GM12878 (cell line): ENCODE data around the gene FOS. TPM values are rescaled to one million over a fixed set of nuclear protein-coding genes. Genes with fewer than 3 reads are reported as not detected.

Experiments used
- BMI1 ChIP-seq: fragments of 450-650 bp; IDR thresholded peaks from 2 replicates; pipeline ENCODE4 v1.6.1; 2016; ENCODE audit warnings: mild to moderate bottlenecking, moderate library complexity, borderline replicate concordance
- GABPA ChIP-seq: IDR thresholded peaks from 2 replicates; pipeline ENCODE4 v1.6.1; 2014; ENCODE audit warnings: antibody characterized with exemption, low read depth, mild to moderate bottlenecking, inconsistent platforms
- JUND ChIP-seq: IDR thresholded peaks from 2 replicates; pipeline ENCODE4 v1.6.1; 2012; ENCODE audit warnings: low read depth, mild to moderate bottlenecking, low read length, improper control_type of control experiment, moderate library complexity
- KAT2A ChIP-seq: conservative IDR thresholded peaks from 2 replicates; pipeline ENCODE4 v1.6.1; 2011; ENCODE audit warnings: low read depth, low read length; ENCODE audit not compliant: control insufficient read depth
- MEF2B ChIP-seq: fragments of 450-650 bp; IDR thresholded peaks from 2 replicates; pipeline ENCODE4 v1.6.1; 2018; ENCODE audit warnings: mild to moderate bottlenecking, moderate library complexity; ENCODE audit not compliant: partially characterized antibody, poor library complexity, severe bottlenecking
- MTA2 ChIP-seq: fragments of 450-650 bp; IDR thresholded peaks from 2 replicates; pipeline ENCODE4 v1.6.1; 2016; ENCODE audit warnings: low read depth, mild to moderate bottlenecking, moderate library complexity
- POU2F2 ChIP-seq: IDR thresholded peaks from 3 replicates; pipeline ENCODE4 v1.6.1; 2011; ENCODE audit warnings: low read depth, mild to moderate bottlenecking, low read length, borderline replicate concordance
- SRF ChIP-seq, 2 experiments: IDR thresholded peaks; 2 replicates each; pipeline ENCODE4 v1.6.1; 2011; ENCODE audit warnings: low read depth in 2 of 2, low read length in 2 of 2, mild to moderate bottlenecking in 1 of 2, moderate library complexity in 1 of 2
- YBX1 ChIP-seq: fragments of 450-650 bp; IDR thresholded peaks from 2 replicates; pipeline ENCODE4 v1.6.1; 2016; ENCODE audit warnings: antibody characterized with exemption
- polyA plus RNA-seq, 11 experiments: library from polyadenylated mRNA; depleted of rRNA in 4 of 11; unstranded in 6 of 11; stranded (reverse) in 5 of 11; fragments of >200 nt; fragmentation: Nextera tagmentation in 4 of 11; fragmentation: Illumina TruSeq in 1 of 11; extraction: Ambion mirVana in 4 of 11; extraction: Trizol in 1 of 11; gene quantifications; 1 replicate in 1 of 11; 2 replicates in 10 of 11; pipeline versions ENCODE4 v1.2.1 to v1.2.3, GENCODE V29; 2011 to 2016; ENCODE audit warnings: inconsistent platforms in 2 of 11, missing spikeins in 2 of 11, low read depth in 1 of 11
- total RNA-seq, 4 experiments: library from RNA; depleted of rRNA in 3 of 4; stranded (reverse); fragments of >200 nt in 3 of 4; fragmentation: Illumina TruSeq in 1 of 4; extraction: Trizol in 1 of 4; gene quantifications; 2 replicates each; pipeline versions ENCODE4 v1.2.1 to v1.2.3, GENCODE V29; 2013 to 2021
- TF ChIP-seq, protein P1 (sequence below): IDR thresholded peaks from 2 replicates; pipeline ENCODE4 v1.6.1; 2011; ENCODE audit warnings: low read depth, low read length, improper control_type of control experiment, borderline replicate concordance
- TF ChIP-seq, protein P2 (sequence below): fragments of 450-650 bp; IDR thresholded peaks from 2 replicates; pipeline ENCODE4 v1.6.1; 2016; ENCODE audit warnings: mild to moderate bottlenecking, moderate library complexity, borderline replicate concordance
- TF ChIP-seq, protein P3 (sequence below): fragments of 450-650 bp; IDR thresholded peaks from 2 replicates; pipeline ENCODE4 v1.6.1; 2017; ENCODE audit warnings: low read depth, mild to moderate bottlenecking, moderate library complexity
- TF ChIP-seq, protein P4 (sequence below): fragments of 150-350 bp; IDR thresholded peaks from 2 replicates; pipeline ENCODE4 v1.6.1; 2016; ENCODE audit warnings: low read depth, low read length
- TF ChIP-seq, protein P5 (sequence below): fragments of 450-650 bp; IDR thresholded peaks from 2 replicates; pipeline ENCODE4 v1.6.1; 2017; ENCODE audit warnings: mild to moderate bottlenecking, moderate library complexity

The FOS gene
- total and polyA plus RNA-seq, 10 of the 15 experiments (the other 5 are each of a cell fraction or from before 2014, with no cell fraction given), result 0.02 to 0.95 (median 0.38) TPM

DNA sequence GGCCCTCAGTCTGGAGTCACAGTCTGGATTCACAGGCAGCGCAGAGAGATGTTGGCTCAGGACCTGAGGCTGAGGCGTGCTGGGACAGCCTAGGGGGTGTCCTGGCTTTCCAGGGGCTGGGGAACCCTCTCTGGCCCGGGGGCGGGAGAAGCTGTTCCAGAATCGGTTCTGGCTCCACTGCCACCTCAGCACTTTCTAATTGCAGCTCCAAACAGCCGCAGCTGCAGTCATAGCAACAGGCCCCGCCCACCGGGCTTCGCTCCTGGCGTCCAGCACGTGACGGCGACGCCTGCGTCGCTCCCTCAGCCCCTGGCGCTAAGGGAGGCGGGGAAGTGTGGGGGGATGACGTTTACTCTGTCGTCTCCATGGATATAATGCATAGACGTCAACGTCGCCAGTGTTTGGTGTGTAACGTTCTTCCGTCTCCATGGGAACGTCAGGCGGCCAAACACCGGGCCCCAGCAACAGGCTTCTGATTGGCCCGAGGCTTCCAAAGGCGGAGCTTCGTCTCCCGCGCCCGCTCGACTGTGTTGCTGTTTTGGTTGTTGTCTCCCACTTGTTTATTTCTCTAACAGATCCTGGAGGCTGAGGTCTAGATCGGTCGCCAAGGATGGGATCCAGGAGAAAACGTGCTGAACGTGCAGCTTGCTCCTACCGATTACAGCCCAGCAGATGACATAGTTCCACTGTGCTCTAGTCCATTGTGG is 19.7 kb upstream of the FOS start (continued):
- TF ChIP-seq, protein P1, sequence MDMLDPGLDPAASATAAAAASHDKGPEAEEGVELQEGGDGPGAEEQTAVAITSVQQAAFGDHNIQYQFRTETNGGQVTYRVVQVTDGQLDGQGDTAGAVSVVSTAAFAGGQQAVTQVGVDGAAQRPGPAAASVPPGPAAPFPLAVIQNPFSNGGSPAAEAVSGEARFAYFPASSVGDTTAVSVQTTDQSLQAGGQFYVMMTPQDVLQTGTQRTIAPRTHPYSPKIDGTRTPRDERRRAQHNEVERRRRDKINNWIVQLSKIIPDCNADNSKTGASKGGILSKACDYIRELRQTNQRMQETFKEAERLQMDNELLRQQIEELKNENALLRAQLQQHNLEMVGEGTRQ, result peak; percentile 93
- TF ChIP-seq POU2F2, result peak; percentile 81; the same call in 1 of the 3 replicates
- TF ChIP-seq, protein P2, sequence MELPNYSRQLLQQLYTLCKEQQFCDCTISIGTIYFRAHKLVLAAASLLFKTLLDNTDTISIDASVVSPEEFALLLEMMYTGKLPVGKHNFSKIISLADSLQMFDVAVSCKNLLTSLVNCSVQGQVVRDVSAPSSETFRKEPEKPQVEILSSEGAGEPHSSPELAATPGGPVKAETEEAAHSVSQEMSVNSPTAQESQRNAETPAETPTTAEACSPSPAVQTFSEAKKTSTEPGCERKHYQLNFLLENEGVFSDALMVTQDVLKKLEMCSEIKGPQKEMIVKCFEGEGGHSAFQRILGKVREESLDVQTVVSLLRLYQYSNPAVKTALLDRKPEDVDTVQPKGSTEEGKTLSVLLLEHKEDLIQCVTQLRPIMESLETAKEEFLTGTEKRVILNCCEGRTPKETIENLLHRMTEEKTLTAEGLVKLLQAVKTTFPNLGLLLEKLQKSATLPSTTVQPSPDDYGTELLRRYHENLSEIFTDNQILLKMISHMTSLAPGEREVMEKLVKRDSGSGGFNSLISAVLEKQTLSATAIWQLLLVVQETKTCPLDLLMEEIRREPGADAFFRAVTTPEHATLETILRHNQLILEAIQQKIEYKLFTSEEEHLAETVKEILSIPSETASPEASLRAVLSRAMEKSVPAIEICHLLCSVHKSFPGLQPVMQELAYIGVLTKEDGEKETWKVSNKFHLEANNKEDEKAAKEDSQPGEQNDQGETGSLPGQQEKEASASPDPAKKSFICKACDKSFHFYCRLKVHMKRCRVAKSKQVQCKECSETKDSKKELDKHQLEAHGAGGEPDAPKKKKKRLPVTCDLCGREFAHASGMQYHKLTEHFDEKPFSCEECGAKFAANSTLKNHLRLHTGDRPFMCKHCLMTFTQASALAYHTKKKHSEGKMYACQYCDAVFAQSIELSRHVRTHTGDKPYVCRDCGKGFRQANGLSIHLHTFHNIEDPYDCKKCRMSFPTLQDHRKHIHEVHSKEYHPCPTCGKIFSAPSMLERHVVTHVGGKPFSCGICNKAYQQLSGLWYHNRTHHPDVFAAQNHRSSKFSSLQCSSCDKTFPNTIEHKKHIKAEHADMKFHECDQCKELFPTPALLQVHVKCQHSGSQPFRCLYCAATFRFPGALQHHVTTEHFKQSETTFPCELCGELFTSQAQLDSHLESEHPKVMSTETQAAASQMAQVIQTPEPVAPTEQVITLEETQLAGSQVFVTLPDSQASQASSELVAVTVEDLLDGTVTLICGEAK, result peak; percentile 37; the same call in 1 of the 2 replicates
- no peak for TF ChIP-seq GABPA
- TF ChIP-seq, protein P3, sequence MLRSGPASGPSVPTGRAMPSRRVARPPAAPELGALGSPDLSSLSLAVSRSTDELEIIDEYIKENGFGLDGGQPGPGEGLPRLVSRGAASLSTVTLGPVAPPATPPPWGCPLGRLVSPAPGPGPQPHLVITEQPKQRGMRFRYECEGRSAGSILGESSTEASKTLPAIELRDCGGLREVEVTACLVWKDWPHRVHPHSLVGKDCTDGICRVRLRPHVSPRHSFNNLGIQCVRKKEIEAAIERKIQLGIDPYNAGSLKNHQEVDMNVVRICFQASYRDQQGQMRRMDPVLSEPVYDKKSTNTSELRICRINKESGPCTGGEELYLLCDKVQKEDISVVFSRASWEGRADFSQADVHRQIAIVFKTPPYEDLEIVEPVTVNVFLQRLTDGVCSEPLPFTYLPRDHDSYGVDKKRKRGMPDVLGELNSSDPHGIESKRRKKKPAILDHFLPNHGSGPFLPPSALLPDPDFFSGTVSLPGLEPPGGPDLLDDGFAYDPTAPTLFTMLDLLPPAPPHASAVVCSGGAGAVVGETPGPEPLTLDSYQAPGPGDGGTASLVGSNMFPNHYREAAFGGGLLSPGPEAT, result 0 out of 2 replicates have a peak, but pooled peaks have one; percentile 19
- TF ChIP-seq, protein P4, sequence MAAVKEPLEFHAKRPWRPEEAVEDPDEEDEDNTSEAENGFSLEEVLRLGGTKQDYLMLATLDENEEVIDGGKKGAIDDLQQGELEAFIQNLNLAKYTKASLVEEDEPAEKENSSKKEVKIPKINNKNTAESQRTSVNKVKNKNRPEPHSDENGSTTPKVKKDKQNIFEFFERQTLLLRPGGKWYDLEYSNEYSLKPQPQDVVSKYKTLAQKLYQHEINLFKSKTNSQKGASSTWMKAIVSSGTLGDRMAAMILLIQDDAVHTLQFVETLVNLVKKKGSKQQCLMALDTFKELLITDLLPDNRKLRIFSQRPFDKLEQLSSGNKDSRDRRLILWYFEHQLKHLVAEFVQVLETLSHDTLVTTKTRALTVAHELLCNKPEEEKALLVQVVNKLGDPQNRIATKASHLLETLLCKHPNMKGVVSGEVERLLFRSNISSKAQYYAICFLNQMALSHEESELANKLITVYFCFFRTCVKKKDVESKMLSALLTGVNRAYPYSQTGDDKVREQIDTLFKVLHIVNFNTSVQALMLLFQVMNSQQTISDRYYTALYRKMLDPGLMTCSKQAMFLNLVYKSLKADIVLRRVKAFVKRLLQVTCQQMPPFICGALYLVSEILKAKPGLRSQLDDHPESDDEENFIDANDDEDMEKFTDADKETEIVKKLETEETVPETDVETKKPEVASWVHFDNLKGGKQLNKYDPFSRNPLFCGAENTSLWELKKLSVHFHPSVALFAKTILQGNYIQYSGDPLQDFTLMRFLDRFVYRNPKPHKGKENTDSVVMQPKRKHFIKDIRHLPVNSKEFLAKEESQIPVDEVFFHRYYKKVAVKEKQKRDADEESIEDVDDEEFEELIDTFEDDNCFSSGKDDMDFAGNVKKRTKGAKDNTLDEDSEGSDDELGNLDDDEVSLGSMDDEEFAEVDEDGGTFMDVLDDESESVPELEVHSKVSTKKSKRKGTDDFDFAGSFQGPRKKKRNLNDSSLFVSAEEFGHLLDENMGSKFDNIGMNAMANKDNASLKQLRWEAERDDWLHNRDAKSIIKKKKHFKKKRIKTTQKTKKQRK, result no peak
- peak; percentile 98 for TF ChIP-seq BMI1
- no peak for TF ChIP-seq MTA2
- no peak for TF ChIP-seq JUND
- TF ChIP-seq KAT2A, result no peak
- TF ChIP-seq SRF (IDR thresholded peaks at IDR 0.05; ENCODE audit: low read depth in 2 of 2, low read length in 2 of 2), result no peak
- TF ChIP-seq, protein P5, sequence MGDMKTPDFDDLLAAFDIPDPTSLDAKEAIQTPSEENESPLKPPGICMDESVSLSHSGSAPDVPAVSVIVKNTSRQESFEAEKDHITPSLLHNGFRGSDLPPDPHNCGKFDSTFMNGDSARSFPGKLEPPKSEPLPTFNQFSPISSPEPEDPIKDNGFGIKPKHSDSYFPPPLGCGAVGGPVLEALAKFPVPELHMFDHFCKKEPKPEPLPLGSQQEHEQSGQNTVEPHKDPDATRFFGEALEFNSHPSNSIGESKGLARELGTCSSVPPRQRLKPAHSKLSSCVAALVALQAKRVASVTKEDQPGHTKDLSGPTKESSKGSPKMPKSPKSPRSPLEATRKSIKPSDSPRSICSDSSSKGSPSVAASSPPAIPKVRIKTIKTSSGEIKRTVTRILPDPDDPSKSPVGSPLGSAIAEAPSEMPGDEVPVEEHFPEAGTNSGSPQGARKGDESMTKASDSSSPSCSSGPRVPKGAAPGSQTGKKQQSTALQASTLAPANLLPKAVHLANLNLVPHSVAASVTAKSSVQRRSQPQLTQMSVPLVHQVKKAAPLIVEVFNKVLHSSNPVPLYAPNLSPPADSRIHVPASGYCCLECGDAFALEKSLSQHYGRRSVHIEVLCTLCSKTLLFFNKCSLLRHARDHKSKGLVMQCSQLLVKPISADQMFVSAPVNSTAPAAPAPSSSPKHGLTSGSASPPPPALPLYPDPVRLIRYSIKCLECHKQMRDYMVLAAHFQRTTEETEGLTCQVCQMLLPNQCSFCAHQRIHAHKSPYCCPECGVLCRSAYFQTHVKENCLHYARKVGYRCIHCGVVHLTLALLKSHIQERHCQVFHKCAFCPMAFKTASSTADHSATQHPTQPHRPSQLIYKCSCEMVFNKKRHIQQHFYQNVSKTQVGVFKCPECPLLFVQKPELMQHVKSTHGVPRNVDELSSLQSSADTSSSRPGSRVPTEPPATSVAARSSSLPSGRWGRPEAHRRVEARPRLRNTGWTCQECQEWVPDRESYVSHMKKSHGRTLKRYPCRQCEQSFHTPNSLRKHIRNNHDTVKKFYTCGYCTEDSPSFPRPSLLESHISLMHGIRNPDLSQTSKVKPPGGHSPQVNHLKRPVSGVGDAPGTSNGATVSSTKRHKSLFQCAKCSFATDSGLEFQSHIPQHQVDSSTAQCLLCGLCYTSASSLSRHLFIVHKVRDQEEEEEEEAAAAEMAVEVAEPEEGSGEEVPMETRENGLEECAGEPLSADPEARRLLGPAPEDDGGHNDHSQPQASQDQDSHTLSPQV, result no peak
- no peak for TF ChIP-seq YBX1
- TF ChIP-seq MEF2B, result peak; percentile 72
